ENCODE measurements around the gene TMOD1.

The TMOD1 gene

GRCh38 chr9:97518166-97518908, 16.9 kb downstream of the TMOD1 start:
- no peaks in the 10 kb centered on the region for H3K9me3 ChIP-seq (ENCODE audit: control insufficient read depth, insufficient read depth, low read length)
- no peak overlapping the region for H3K9ac ChIP-seq (ENCODE audit: low read depth, low read length)
- no peaks in the 10 kb centered on the region; the same call in 1 of the 2 replicates for H3K4me1 ChIP-seq (ENCODE audit: insufficient read depth, low read length)
- H3K36me3 ChIP-seq (ENCODE audit: insufficient read depth, low read length) = no peaks in the 10 kb centered on the region

GRCh38 chr9:97518909-97519307, 17.4 kb downstream of the TMOD1 start:
- Histone ChIP-seq H3K4me1 (ENCODE audit: insufficient read depth, low read length) (no peaks in the 10 kb centered on the region; the same call in 1 of the 2 replicates), H3K9me3 (ENCODE audit: control insufficient read depth, insufficient read depth, low read length) (no peaks in the 10 kb centered on the region), H3K36me3 (ENCODE audit: insufficient read depth, low read length) (no peaks in the 10 kb centered on the region), H3K9ac (ENCODE audit: low read depth, low read length) (no peak overlapping the region)

DNA sequence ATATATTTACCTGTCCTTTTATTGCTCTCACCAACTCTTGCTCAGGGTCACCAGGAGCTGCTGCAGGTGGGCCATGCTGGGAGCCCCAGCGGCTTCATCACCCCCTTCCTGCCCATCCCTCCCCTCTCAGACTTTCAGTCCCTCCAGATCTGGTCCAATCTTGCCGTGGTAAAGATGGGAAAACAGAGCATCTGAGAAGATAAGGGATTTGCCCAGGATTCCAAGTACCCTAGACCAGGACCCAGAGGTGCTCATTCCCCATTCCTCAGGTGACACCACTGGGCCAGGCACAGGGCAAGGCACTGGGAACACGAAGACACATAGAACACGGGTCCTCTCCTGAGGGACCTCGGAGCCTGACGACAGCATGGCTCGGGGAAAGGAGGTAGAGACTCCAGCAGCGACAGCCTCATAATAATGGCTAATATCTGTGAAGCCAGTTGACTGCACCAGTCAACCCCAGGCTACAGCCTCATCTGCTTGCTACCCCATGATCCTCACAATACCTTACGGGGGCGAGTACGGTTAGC, 18.0 kb downstream of the TMOD1 start:
- no peaks in the 10 kb centered on the region; the same call in 1 of the 2 replicates for H3K4me1 ChIP-seq (ENCODE audit: insufficient read depth, low read length)
- H3K9ac ChIP-seq (ENCODE audit: low read depth, low read length) = no peak overlapping the region
- H3K9me3 ChIP-seq (ENCODE audit: control insufficient read depth, insufficient read depth, low read length) = no peaks in the 10 kb centered on the region
- no peaks in the 10 kb centered on the region for H3K36me3 ChIP-seq (ENCODE audit: insufficient read depth, low read length)

GRCh38 chr9:97521576-97522333, 20.3 kb downstream of the TMOD1 start:
- Histone ChIP-seq H3K4me1 (ENCODE audit: insufficient read depth, low read length) (no peaks in the 10 kb centered on the region; the same call in 1 of the 2 replicates), H3K36me3 (ENCODE audit: insufficient read depth, low read length) (no peaks in the 10 kb centered on the region), H3K9ac (ENCODE audit: low read depth, low read length) (no peak overlapping the region), H3K9me3 (ENCODE audit: control insufficient read depth, insufficient read depth, low read length) (no peaks in the 10 kb centered on the region)

DNA sequence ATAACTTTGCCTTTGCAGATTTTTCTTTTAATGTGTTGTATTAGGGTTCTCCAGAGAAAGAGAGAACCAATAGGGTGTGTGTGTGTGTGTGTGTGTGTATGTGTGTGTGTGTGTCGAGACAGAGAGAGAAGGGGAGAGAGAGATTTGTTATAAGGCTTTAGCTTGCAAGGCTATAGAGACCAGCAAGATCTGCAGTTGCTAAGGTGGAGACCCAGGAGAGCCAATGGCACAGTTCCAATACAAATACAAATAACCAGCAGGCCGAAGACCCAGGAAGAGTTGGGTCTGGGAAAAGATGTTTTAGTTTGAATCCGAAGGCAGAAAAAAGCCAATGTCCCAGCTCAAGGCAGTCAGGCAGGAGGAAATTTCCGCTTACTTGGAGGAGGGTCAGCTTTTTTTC, 23.0 kb downstream of the TMOD1 start:
- H3K36me3 ChIP-seq (ENCODE audit: insufficient read depth, low read length) = no peaks in the 10 kb centered on the region
- H3K9ac ChIP-seq (ENCODE audit: low read depth, low read length) = no peak overlapping the region
- no peaks in the 10 kb centered on the region for H3K9me3 ChIP-seq (ENCODE audit: control insufficient read depth, insufficient read depth, low read length)
- peaks cover 8% of the 10 kb centered on the region for H3K4me1 ChIP-seq (ENCODE audit: insufficient read depth, low read length)

GRCh38 chr9:97525451-97525850, 24.0 kb downstream of the TMOD1 start:
- no peaks in the 10 kb centered on the region for H3K36me3 ChIP-seq (ENCODE audit: insufficient read depth, low read length)

GRCh38 chr9:97526895-97527575, 25.6 kb downstream of the TMOD1 start:
- Histone ChIP-seq H3K4me1 (ENCODE audit: insufficient read depth, low read length) (peaks cover 8% of the 10 kb centered on the region), H3K9ac (ENCODE audit: low read depth, low read length) (no peak overlapping the region), H3K36me3 (ENCODE audit: insufficient read depth, low read length) (no peaks in the 10 kb centered on the region), H3K9me3 (ENCODE audit: control insufficient read depth, insufficient read depth, low read length) (no peaks in the 10 kb centered on the region)

More at GRCh38 chr9:97525451-97525850, 24.0 kb downstream of the TMOD1 start:
- Histone ChIP-seq H3K9ac (ENCODE audit: low read depth, low read length) (no peak overlapping the region), H3K9me3 (ENCODE audit: control insufficient read depth, insufficient read depth, low read length) (no peaks in the 10 kb centered on the region), H3K4me1 (ENCODE audit: insufficient read depth, low read length) (peaks cover 8% of the 10 kb centered on the region)

DNA sequence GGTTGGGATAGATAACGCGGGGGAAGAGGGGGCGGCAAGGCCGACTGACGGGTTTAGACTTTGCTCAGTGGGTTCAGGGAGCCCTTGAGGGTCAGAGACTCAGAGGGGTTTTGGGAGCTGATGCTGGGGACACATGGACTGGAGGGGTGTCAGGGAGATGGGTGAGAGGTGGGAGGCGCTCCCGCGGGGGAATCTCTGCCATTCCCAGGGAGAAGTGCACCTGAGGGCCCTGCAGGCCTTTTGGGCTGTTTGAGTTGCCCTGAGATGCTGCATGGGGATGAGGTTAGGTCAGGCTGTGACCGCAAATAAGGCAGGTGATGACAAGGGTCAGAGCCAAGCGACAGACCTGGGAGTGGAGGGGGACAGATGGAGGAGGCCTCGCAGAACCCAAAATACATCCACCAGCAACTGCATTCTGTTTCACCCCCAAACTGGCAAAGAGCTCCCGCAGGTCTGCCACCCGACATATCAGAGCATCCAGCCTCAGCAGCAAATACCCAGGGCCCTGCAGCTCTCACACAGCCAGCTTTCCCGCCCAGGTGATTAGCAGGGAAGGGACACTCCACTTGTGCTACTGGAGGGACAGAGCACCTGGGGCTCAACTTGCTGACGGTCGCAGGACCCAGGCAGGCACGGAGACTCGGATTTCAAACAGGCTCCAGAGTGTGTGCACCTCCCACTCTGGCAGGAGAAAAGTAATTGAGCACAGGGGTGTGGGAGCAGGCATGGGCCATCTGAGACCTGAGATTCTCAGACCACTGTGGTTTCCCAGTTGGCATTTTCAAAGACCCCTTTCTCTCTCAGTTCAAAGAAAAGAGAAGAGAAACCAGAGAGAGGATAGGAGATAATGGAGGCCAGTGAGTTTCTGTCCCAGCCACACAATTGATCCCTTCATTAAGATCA, 26.4 kb downstream of the TMOD1 start:
- no peaks in the 10 kb centered on the region for H3K36me3 ChIP-seq (ENCODE audit: insufficient read depth, low read length)
- no peak overlapping the region for H3K9ac ChIP-seq (ENCODE audit: low read depth, low read length)
- no peaks in the 10 kb centered on the region for H3K9me3 ChIP-seq (ENCODE audit: control insufficient read depth, insufficient read depth, low read length)
- H3K4me1 ChIP-seq (ENCODE audit: insufficient read depth, low read length) = peaks cover 8% of the 10 kb centered on the region

DNA sequence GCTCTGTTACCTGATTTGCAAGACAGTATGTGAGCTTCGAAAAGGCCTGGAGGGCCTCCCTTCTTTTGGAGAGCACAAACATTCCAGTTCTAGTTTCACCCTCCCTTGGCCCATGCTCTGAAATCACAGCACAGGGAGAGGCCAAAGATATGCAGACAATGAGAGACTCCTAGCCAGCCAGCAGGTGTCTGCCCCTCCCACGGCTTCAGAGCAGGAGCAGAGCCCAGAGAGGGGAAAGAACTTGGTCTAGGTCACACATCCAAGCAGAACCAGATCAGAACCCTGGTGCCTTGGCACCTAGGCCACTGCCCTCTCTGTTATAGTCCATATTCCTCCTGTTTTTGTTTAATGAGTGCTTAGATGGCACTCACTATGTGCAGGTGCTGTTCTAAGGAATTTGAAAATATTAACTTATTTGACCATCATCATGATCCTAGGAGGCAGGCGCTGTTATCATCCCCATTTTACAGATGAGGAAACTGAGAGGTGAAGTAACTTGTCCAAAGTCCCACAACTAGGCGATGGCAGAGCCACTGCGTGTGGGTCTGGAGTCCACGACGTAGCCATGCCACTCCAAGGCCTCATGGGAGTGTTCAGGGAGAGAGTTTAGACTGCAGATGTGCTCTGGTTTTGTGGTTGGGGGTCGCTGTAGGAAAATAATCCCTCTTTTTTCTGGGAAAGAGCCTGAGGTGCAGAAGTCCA, 27.2 kb downstream of the TMOD1 start:
- H3K9me3 ChIP-seq (ENCODE audit: control insufficient read depth, insufficient read depth, low read length) = no peaks in the 10 kb centered on the region

DNA sequence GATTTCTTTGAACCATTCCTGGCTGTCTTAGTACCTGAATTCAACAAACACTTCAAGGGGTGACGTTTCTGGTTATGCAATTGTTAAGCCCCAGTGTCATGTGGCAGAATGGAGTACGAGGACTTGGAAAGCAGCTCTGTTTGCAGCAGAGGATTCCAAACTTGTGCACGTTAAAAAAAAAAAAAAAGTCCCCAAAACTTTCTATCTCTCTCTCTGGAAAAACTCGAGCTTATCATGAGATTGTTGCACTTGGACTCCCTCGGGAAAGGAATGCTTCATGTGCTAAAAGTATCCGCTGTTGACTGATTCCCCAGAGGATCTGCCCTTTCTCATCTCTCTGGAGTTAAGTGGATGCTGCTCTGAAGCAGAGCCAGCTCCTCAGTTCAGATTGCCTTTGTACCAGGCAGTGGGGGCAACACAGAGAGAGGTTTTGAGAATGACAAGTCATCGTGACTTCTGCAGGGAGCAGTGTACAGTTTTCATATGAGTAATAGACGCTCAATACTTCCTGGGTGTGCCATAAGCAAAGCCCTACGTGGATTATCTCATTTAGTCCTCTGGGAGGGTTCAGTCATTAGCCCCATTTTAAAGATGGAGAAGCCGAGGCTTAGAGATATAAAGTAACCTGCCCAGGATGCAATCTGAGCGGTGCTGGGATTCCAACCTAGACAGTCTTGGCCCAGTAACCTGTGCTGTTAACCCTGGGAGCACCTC, 28.1 kb downstream of the TMOD1 start:
- Histone ChIP-seq H3K4me1 (ENCODE audit: insufficient read depth, low read length) (peaks cover 8% of the 10 kb centered on the region), H3K9ac (ENCODE audit: low read depth, low read length) (no peak overlapping the region), H3K9me3 (ENCODE audit: control insufficient read depth, insufficient read depth, low read length) (no peaks in the 10 kb centered on the region), H3K36me3 (ENCODE audit: insufficient read depth, low read length) (no peaks in the 10 kb centered on the region)

More for the DNA sequence above, 27.2 kb downstream of the TMOD1 start:
- H3K36me3 ChIP-seq (ENCODE audit: insufficient read depth, low read length) = no peaks in the 10 kb centered on the region
- peaks cover 8% of the 10 kb centered on the region for H3K4me1 ChIP-seq (ENCODE audit: insufficient read depth, low read length)
- H3K9ac ChIP-seq (ENCODE audit: low read depth, low read length) = no peak overlapping the region

DNA sequence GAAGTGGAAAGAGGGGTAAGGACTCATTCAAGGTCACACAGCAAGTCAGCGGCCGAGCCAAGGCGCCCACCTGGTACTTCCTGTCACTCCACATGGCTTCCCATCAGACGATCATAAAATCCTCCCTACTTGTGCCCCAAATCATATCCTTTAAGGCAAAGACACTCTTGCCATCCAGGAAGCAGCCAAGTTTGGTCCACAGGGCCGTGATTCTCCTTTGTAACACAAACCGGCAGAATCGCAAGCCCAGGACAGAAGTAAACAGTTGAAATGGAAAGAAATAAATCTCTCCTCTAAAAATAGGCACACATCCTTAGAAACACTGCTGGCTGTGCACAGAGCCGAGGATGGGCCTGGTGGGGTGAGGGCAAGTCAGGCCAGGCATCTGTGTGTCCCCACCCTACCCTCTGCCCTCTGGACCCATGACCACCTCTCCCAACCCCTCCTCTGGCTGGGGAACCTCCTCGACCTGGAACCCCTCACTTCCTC, 30.5 kb downstream of the TMOD1 start:
- H3K9ac ChIP-seq (ENCODE audit: low read depth, low read length) = no peak overlapping the region
- no peaks in the 10 kb centered on the region for H3K9me3 ChIP-seq (ENCODE audit: control insufficient read depth, insufficient read depth, low read length)
- no peaks in the 10 kb centered on the region for H3K36me3 ChIP-seq (ENCODE audit: insufficient read depth, low read length)
- H3K4me1 ChIP-seq (ENCODE audit: insufficient read depth, low read length) = peaks cover 8% of the 10 kb centered on the region

GRCh38 chr9:97534185-97534584, 32.7 kb downstream of the TMOD1 start:
- Histone ChIP-seq H3K36me3 (ENCODE audit: insufficient read depth, low read length) (no peaks in the 10 kb centered on the region), H3K9ac (ENCODE audit: low read depth, low read length) (no peak overlapping the region), H3K9me3 (ENCODE audit: control insufficient read depth, insufficient read depth, low read length) (no peaks in the 10 kb centered on the region), H3K4me1 (ENCODE audit: insufficient read depth, low read length) (no peaks in the 10 kb centered on the region)

All from ES-I3 (cell line).